ENCODE data around the gene DISP3. TPM values are rescaled to one million over a fixed set of nuclear protein-coding genes. Genes with fewer than 3 reads are reported as not detected.

DISP3 gene
- total and polyA plus RNA-seq, 2 of the 13 experiments (the other 11 are each of a cell fraction or from before 2014, with no cell fraction given), result 0.08 to 0.13 TPM

DNA sequence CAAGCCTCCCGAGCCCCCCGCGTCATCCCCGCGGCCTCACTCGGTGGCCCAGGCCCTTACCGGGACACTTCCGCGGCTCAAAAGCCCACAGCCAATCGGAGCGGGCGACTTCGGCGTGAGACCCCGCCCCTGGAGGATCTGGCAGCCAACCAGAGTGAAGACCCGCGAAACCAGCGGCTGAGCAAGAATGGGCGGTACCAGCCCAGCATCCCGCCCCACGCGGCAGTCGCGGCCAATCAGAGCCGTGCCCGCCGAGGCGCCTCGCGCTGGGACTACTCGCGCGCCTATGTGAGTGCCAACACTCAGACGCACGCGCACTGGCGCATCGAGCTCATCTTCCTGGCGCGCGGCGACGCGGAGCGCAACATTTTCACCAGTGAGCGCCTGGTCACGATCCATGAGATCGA lies 22.5 kb downstream of the DISP3 start:
- Histone ChIP-seq H3K27ac (ENCODE audit: extremely low read length, insufficient read depth, low read length) (no peak overlapping the region), H3K4me2 (ENCODE audit: low read depth, low read length) (no peak overlapping the region), H3K79me2 (ENCODE audit: insufficient read depth, low read length) (no peaks in the 10 kb centered on the region), H3K27me3 (ENCODE audit: control insufficient read depth in 1 of 2, insufficient read depth in 2 of 2, low read length in 2 of 2) (peaks cover 6 to 35% of the 10 kb centered on the region in 2 experiments; a peak in 4 of 5 replicates), H3K4me1 (ENCODE audit: insufficient read depth, low read length) (no peaks in the 10 kb centered on the region), H3K9me3 (ENCODE audit: low read length) (peaks cover 25% of the 10 kb centered on the region), H2AFZ (ENCODE audit: low read length) (no peak overlapping the region), H4K20me1 (ENCODE audit: insufficient read depth, low read length) (no peaks in the 10 kb centered on the region), H3K9ac (ENCODE audit: insufficient read depth, low read depth, low read length) (no peak overlapping the region), H3K36me3 (replicated peaks in 1 of 2; ENCODE audit: control insufficient read depth in 1 of 2, insufficient read depth in 2 of 2, low read length in 2 of 2) (no peaks in the 10 kb centered on the region), H3K4me3 (replicated peaks in 1 of 3; ENCODE audit: insufficient read depth in 1 of 3, low read depth in 2 of 3, low read length in 3 of 3) (no peak overlapping the region)
- FAIRE-seq (no peak), ATAC-seq (no peak), DNase-seq (ENCODE audit: low spot score) (no peak)
- WGBS (ENCODE audit: low lambda C conversion rate), result 85% methylated on average over 43 of the region's 48 CpGs
- in situ Hi-C loops (cut with HindIII; ENCODE audit: extremely low pct_ligation_motif_present, low pct_unique_long_range_greater_than_20kb), result no loop called here
- intact Hi-C loops (cut with micrococcal nuclease; ENCODE audit: unreplicated experiment), result no loop called here
- BruUV-seq (replicated peaks), result no TSS peak
- POLR2A ChIA-PET, result no interaction called here
- TF ChIP-seq ZNF749 (CRISPR knock-in tag; IDR thresholded peaks at IDR 0.05; ENCODE audit: borderline replicate concordance), result no peak
- CTCF ChIA-PET (ENCODE audit: low intra/inter-chr PET ratio, low total read pairs), result no interaction called here

DNA sequence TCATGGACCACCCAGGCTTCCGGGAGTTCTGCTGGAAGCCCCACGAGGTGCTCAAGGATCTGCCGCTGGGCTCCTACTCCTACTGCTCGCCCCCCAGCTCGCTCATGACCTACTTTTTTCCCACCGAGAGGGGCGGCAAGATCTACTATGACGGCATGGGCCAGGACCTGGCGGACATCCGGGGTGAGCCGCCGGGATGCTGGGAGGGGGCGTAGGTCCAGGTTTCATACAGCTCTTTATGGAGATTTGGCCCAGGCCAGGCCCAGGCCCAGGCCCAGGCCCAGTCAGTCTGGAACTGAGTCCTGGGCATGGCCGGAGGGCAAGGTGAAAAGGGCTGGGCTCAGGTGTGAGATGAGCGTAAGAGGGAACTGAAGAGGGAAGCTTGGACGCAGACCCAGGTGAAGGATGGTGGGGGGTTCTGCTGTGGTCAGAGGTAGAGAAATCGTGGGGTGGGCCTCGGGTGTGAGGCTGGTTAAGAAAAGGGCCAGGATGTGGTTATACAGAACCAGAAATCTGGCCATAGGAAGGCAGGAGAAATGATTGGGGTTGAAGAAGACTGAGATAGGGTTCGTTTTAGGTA lies 23.0 kb downstream of the DISP3 start:
- intact Hi-C loops (cut with micrococcal nuclease; ENCODE audit: unreplicated experiment) (no loop called here), in situ Hi-C loops (cut with HindIII; ENCODE audit: extremely low pct_ligation_motif_present, low pct_unique_long_range_greater_than_20kb) (no loop called here)
- 64% methylated on average over 16 of the region's 19 CpGs for WGBS (ENCODE audit: low lambda C conversion rate)
- H4K20me1 ChIP-seq (ENCODE audit: insufficient read depth, low read length), result no peaks in the 10 kb centered on the region
- FAIRE-seq (no peak), ATAC-seq (no peak), DNase-seq (ENCODE audit: low spot score) (no peak)
- peaks cover 4 to 30% of the 10 kb centered on the region in 2 experiments; a peak in 4 of 5 replicates for H3K27me3 ChIP-seq (ENCODE audit: control insufficient read depth in 1 of 2, insufficient read depth in 2 of 2, low read length in 2 of 2)
- no peak overlapping the region for H2AFZ ChIP-seq (ENCODE audit: low read length)
- CTCF ChIA-PET (ENCODE audit: low intra/inter-chr PET ratio, low total read pairs), result no interaction called here
- H3K79me2 ChIP-seq (ENCODE audit: insufficient read depth, low read length), result no peaks in the 10 kb centered on the region
- H3K9me3 ChIP-seq (ENCODE audit: low read length), result peaks cover 29% of the 10 kb centered on the region
- no peaks in the 10 kb centered on the region for H3K36me3 ChIP-seq (replicated peaks in 1 of 2; ENCODE audit: control insufficient read depth in 1 of 2, insufficient read depth in 2 of 2, low read length in 2 of 2)
- H3K27ac ChIP-seq (ENCODE audit: extremely low read length, insufficient read depth, low read length), result no peak overlapping the region
- no peaks in the 10 kb centered on the region for H3K4me1 ChIP-seq (ENCODE audit: insufficient read depth, low read length)
- H3K9ac ChIP-seq (ENCODE audit: insufficient read depth, low read depth, low read length), result no peak overlapping the region
- no peak overlapping the region for H3K4me3 ChIP-seq (replicated peaks in 1 of 3; ENCODE audit: insufficient read depth in 1 of 3, low read depth in 2 of 3, low read length in 3 of 3)
- no peak overlapping the region for H3K4me2 ChIP-seq (ENCODE audit: low read depth, low read length)
- POLR2A ChIA-PET, result no interaction called here
- TF ChIP-seq MATR3 (CRISPR knock-in tag; IDR thresholded peaks at IDR 0.05) (no peak), KLF12 (CRISPR knock-in tag; IDR thresholded peaks at IDR 0.05; ENCODE audit: borderline replicate concordance) (no peak), ZNF484 (CRISPR knock-in tag; IDR thresholded peaks at IDR 0.05; ENCODE audit: borderline replicate concordance, low read depth) (no peak), ZNF619 (CRISPR knock-in tag; IDR thresholded peaks at IDR 0.05) (no peak), DNMT3B (CRISPR knock-in tag; conservative IDR thresholded peaks at IDR 0.05) (no peak), CBX5 (CRISPR knock-in tag; IDR thresholded peaks at IDR 0.05; ENCODE audit: borderline replicate concordance) (no peak), ZNF589 (CRISPR knock-in tag; conservative IDR thresholded peaks at IDR 0.05) (no peak), FOXA3 (CRISPR knock-in tag; IDR thresholded peaks at IDR 0.05) (no peak), ZIK1 (CRISPR knock-in tag; IDR thresholded peaks at IDR 0.05; ENCODE audit: borderline replicate concordance, low read depth) (no peak)
- TF ChIP-seq, protein P1, sequence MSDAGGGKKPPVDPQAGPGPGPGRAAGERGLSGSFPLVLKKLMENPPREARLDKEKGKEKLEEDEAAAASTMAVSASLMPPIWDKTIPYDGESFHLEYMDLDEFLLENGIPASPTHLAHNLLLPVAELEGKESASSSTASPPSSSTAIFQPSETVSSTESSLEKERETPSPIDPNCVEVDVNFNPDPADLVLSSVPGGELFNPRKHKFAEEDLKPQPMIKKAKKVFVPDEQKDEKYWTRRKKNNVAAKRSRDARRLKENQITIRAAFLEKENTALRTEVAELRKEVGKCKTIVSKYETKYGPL (CRISPR knock-in tag; IDR thresholded peaks at IDR 0.05), result no peak
- TF ChIP-seq, protein P2, sequence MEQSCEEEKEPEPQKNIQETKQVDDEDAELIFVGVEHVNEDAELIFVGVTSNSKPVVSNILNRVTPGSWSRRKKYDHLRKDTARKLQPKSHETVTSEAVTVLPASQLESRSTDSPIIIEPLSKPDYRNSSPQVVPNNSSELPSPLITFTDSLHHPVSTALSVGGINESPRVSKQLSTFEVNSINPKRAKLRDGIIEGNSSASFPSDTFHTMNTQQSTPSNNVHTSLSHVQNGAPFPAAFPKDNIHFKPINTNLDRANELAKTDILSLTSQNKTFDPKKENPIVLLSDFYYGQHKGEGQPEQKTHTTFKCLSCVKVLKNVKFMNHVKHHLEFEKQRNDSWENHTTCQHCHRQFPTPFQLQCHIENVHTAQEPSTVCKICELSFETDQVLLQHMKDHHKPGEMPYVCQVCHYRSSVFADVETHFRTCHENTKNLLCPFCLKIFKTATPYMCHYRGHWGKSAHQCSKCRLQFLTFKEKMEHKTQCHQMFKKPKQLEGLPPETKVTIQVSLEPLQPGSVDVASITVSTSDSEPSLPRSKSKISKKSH (CRISPR knock-in tag; IDR thresholded peaks at IDR 0.05; ENCODE audit: borderline replicate concordance), result no peak
- TF ChIP-seq, protein P3, sequence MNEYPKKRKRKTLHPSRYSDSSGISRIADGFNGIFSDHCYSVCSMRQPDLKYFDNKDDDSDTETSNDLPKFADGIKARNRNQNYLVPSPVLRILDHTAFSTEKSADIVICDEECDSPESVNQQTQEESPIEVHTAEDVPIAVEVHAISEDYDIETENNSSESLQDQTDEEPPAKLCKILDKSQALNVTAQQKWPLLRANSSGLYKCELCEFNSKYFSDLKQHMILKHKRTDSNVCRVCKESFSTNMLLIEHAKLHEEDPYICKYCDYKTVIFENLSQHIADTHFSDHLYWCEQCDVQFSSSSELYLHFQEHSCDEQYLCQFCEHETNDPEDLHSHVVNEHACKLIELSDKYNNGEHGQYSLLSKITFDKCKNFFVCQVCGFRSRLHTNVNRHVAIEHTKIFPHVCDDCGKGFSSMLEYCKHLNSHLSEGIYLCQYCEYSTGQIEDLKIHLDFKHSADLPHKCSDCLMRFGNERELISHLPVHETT (CRISPR knock-in tag; conservative IDR thresholded peaks at IDR 0.05), result no peak
- no TSS peak for BruUV-seq (replicated peaks)

Data from HepG2 (cell line).